T-helper 9 cell (primary cell): Measurements from ENCODE around the gene FRYL.
"Not testable (repeated sequence)": the region's sequence is repeated elsewhere in the genome, so short reads cannot be mapped to it uniquely, and the experiment has no call there.

Source experiments
- DNase-seq: peaks from one replicate; pipeline ENCODE4 v3.0.0-alpha.2; 2020
- total RNA-seq, 2 donors: gene quantifications; one replicate each; lab custom pipeline; 2026; lab: John Stamatoyannopoulos, UW

Gene FRYL
- total RNA-seq = 187 to 298 reads per million in 2 donors

GRCh38 chr4:48779998-48780864, at the start of gene FRYL:
Gene FRYL (minus strand): TSS chr4:48780279. CDS start chr4:48634410, 145,869 bp downstream.
- peak; percentile 97 for DNase-seq

- DNase-seq = no peak
These were observed 47.5 kb upstream of the FRYL start for GRCh38 chr4:48827622-48828021.

- DNase-seq = not testable (repeated sequence)
These were observed 41.4 kb upstream of the FRYL start for GRCh38 chr4:48821431-48821830.

- no peak for DNase-seq
These were observed 36.9 kb upstream of the FRYL start for GRCh38 chr4:48816971-48817370.

- not testable (repeated sequence) for DNase-seq
These were observed 36.2 kb upstream of the FRYL start for GRCh38 chr4:48816297-48816696.

- DNase-seq = no peak
These were observed 35.4 kb upstream of the FRYL start for GRCh38 chr4:48815483-48815882.

- DNase-seq = no peak
These were observed 33.9 kb upstream of the FRYL start for GRCh38 chr4:48813964-48814363.

- DNase-seq = no peak
These were observed 32.8 kb upstream of the FRYL start for GRCh38 chr4:48812866-48813265.

- no peak for DNase-seq
These were observed 24.7 kb upstream of the FRYL start for GRCh38 chr4:48804584-48805301.

GRCh38 chr4:48801016-48801715, 21.1 kb upstream of the FRYL start:
- no peak for DNase-seq

- not testable (repeated sequence) for DNase-seq
These were observed 20.1 kb upstream of the FRYL start for GRCh38 chr4:48800155-48800554.

- DNase-seq = no peak
These were observed 19.1 kb upstream of the FRYL start for GRCh38 chr4:48799157-48799556.

GRCh38 chr4:48798117-48798516, 18.0 kb upstream of the FRYL start:
- no peak for DNase-seq

GRCh38 chr4:48796927-48797679, 17.0 kb upstream of the FRYL start:
- no peak for DNase-seq

- DNase-seq = no peak
These were observed 16.3 kb upstream of the FRYL start for GRCh38 chr4:48796191-48796926.

GRCh38 chr4:48795108-48795507, 15.0 kb upstream of the FRYL start:
- no peak for DNase-seq

- no peak for DNase-seq
These were observed 12.4 kb upstream of the FRYL start for GRCh38 chr4:48792348-48793006.

GRCh38 chr4:48791313-48791712, 11.2 kb upstream of the FRYL start:
- no peak for DNase-seq

GRCh38 chr4:48790561-48790960, 10.5 kb upstream of the FRYL start:
- DNase-seq = no peak

GRCh38 chr4:48787056-48787455, 7.0 kb upstream of the FRYL start:
- no peak for DNase-seq

- DNase-seq = no peak
These were observed 6.5 kb upstream of the FRYL start for GRCh38 chr4:48786549-48786948.
